DND-41 (cell line): Measurements from ENCODE around the gene GALNTL6.

Experiments
- ATAC-seq: fragments of 200-7000 bp; cut with Tn5 transposase; 3 replicates; pipeline ENCODE4 v1.9.1; 2021; ENCODE audit warnings: low read depth; ENCODE audit not compliant: insufficient read depth
- DNase-seq: peaks from one replicate; pipeline ENCODE4 v3.0.0-alpha.2; 2020
- H2AFZ ChIP-seq: 2 replicates; pipeline ENCODE4 v1.6.0; 2012; ENCODE audit warnings: low read depth, low read length
- H3K27ac ChIP-seq: 2 replicates; pipeline ENCODE4 v1.5.1; 2012; ENCODE audit warnings: low read length, inconsistent platforms
- H3K27me3 ChIP-seq: fragments of 200-600 bp; sonication (generic); 2 replicates; pipeline ENCODE4 v1.6.0; 2012; ENCODE audit warnings: low read length, mild to moderate bottlenecking, inconsistent platforms; ENCODE audit not compliant: insufficient read depth, poor library complexity
- H3K36me3 ChIP-seq: 2 replicates; pipeline ENCODE4 v1.5.1; 2012; ENCODE audit warnings: low read length, inconsistent platforms; ENCODE audit not compliant: insufficient read depth
- H3K4me1 ChIP-seq: 2 replicates; pipeline ENCODE4 v1.5.1; 2012; ENCODE audit warnings: mild to moderate bottlenecking, low read length; ENCODE audit not compliant: insufficient read depth
- H3K4me2 ChIP-seq: 2 replicates; pipeline ENCODE4 v1.6.0; 2012; ENCODE audit warnings: mild to moderate bottlenecking, moderate library complexity, low read length, inconsistent platforms; ENCODE audit not compliant: insufficient read depth
- H3K4me3 ChIP-seq, 2 experiments: fragments of 200-600 bp in 1 of 2; shearing (Covaris generic) in 1 of 2; 2 replicates each; pipeline ENCODE4 v1.5.1; 2012 to 2016; ENCODE audit warnings: inconsistent platforms in 2 of 2, low read length in 2 of 2, mild to moderate bottlenecking in 2 of 2, low read depth in 1 of 2, moderate library complexity in 1 of 2
- H3K79me2 ChIP-seq: 2 replicates; pipeline ENCODE4 v1.6.0; 2012; ENCODE audit warnings: low read length, inconsistent platforms; ENCODE audit not compliant: insufficient read depth
- H3K9ac ChIP-seq: 2 replicates; pipeline ENCODE4 v1.6.0; 2012; ENCODE audit warnings: low read depth, mild to moderate bottlenecking, inconsistent platforms, low read length, moderate library complexity
- H3K9me3 ChIP-seq: 2 replicates; pipeline ENCODE4 v1.5.1; 2012; ENCODE audit warnings: low read length, moderate library complexity, mild to moderate bottlenecking, inconsistent platforms; ENCODE audit not compliant: insufficient read depth, severe bottlenecking
- H4K20me1 ChIP-seq: 2 replicates; pipeline ENCODE4 v1.6.0; 2012; ENCODE audit warnings: low read length; ENCODE audit not compliant: insufficient read depth
- EZH2 ChIP-seq: IDR thresholded peaks from 3 replicates; pipeline ENCODE4 v1.6.1; 2012; ENCODE audit warnings: borderline replicate concordance, low read depth, mild to moderate bottlenecking, moderate library complexity, low read length, inconsistent platforms; ENCODE audit not compliant: severe bottlenecking
- TF ChIP-seq, protein P1 (sequence below): IDR thresholded peaks from 2 replicates; pipeline ENCODE4 v1.5.1; 2012; ENCODE audit warnings: borderline replicate concordance, low read length, moderate library complexity, mild to moderate bottlenecking; ENCODE audit not compliant: poor library complexity, severe bottlenecking; ENCODE audit errors: extremely low read depth

Gene GALNTL6

GRCh38 chr4:173061160-173061559 is 1248.0 kb downstream of the GALNTL6 start:
- no peak for DNase-seq
- Histone ChIP-seq H3K4me1 (no peaks in the 10 kb centered on the region), H3K4me3 (no peak overlapping the region), H3K9me3 (no peaks in the 10 kb centered on the region), H4K20me1 (no peaks in the 10 kb centered on the region), H3K36me3 (no peaks in the 10 kb centered on the region), H3K27me3 (no peaks in the 10 kb centered on the region), H3K9ac (no peak overlapping the region), H3K4me2 (no peak overlapping the region), H2AFZ (no peak overlapping the region), H3K79me2 (no peaks in the 10 kb centered on the region), H3K27ac (no peak overlapping the region)
- no peak for ATAC-seq
- no peak for TF ChIP-seq EZH2
- TF ChIP-seq, protein P1, sequence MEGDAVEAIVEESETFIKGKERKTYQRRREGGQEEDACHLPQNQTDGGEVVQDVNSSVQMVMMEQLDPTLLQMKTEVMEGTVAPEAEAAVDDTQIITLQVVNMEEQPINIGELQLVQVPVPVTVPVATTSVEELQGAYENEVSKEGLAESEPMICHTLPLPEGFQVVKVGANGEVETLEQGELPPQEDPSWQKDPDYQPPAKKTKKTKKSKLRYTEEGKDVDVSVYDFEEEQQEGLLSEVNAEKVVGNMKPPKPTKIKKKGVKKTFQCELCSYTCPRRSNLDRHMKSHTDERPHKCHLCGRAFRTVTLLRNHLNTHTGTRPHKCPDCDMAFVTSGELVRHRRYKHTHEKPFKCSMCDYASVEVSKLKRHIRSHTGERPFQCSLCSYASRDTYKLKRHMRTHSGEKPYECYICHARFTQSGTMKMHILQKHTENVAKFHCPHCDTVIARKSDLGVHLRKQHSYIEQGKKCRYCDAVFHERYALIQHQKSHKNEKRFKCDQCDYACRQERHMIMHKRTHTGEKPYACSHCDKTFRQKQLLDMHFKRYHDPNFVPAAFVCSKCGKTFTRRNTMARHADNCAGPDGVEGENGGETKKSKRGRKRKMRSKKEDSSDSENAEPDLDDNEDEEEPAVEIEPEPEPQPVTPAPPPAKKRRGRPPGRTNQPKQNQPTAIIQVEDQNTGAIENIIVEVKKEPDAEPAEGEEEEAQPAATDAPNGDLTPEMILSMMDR, result no peak

DNA sequence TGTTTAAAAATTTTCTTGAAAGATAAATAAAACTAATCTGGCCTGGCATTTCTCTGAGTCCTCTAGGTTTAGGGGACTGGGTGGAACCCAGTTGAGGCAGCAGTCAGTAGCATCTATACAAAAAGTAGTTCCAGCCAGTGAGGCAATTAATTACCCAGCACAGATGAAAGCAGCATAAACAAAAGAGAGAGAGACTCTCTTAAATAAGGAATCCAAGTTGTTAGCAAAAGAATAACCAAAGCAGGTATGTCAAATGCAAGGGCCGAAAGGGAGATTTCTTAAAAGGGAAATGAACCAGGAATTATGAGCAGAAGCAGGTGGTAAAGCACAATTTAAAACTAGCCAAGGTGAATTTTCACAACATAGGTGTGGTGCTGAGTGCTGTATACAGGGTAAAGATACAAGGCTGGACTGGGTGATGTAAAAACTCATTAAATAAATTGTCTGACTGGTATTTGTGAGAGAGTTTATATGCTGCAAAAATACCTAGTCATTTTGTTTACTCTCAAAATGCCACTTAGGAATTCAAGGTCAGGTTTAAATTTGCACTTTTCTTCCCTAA is 1260.8 kb downstream of the GALNTL6 start:
- Histone ChIP-seq H3K27me3 (no peaks in the 10 kb centered on the region), H3K4me3 (no peak overlapping the region), H3K9me3 (peaks cover 14% of the 10 kb centered on the region), H3K4me2 (no peak overlapping the region), H4K20me1 (no peaks in the 10 kb centered on the region), H3K9ac (no peak overlapping the region), H2AFZ (no peak overlapping the region), H3K36me3 (no peaks in the 10 kb centered on the region), H3K4me1 (no peaks in the 10 kb centered on the region), H3K79me2 (no peaks in the 10 kb centered on the region), H3K27ac (no peak overlapping the region)
- 0 out of 3 replicates have a peak, but pooled peaks have one; percentile 9 for ATAC-seq
- TF ChIP-seq, protein P1, result no peak
- no peak for TF ChIP-seq EZH2
- no peak for DNase-seq

DNA sequence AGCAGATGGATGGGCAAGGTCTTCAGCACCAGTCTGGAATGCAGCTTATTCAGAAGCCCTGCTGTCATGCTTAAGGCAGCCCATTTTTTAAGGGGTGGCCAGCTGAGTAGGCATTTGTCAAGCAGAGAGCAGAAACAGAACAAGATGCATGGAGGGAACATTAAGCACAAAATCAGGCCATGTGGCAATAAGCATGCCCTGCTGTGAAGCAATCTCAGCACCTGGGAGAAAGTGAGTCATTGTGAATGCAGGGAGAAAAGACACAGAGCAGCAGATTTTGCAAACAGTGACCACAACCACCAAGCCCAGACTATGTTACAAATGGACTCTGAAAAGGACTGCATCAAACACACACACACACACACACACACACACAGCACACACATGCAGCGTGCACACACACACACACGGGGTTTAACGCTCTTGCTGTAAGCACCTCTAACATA is 1261.3 kb downstream of the GALNTL6 start:
- Histone ChIP-seq H3K9me3 (peaks cover 10% of the 10 kb centered on the region), H2AFZ (no peak overlapping the region), H3K27me3 (no peaks in the 10 kb centered on the region), H4K20me1 (no peaks in the 10 kb centered on the region), H3K79me2 (no peaks in the 10 kb centered on the region), H3K36me3 (no peaks in the 10 kb centered on the region), H3K27ac (no peak overlapping the region), H3K9ac (no peak overlapping the region), H3K4me3 (no peak overlapping the region), H3K4me1 (no peaks in the 10 kb centered on the region), H3K4me2 (no peak overlapping the region)
- DNase-seq (no peak), ATAC-seq (peak; percentile 53)
- TF ChIP-seq, protein P1, result no peak
- TF ChIP-seq EZH2, result no peak
